ENCODE data around the gene ADRA1B.

DNA sequence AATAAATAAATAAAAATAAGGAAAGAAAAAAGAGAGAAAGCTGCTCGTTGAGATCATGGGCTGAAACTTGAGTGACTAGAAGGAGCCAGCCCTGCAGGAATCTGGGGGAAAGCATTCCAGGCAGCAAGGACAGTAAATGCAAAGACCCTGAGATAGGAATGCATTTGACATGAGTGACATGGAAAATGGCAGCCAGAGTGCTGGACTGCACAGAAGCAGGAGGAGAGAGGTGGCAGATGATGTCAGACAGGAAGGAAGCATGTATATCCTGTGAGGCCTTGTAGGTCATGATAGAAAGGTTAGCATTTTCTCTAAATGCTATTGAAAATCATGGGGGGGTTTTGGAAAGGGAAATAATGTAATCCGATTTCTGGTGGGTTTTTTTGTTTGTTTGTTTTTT lies 29.1 kb downstream of the ADRA1B start:
- TF ChIP-seq, protein P1, sequence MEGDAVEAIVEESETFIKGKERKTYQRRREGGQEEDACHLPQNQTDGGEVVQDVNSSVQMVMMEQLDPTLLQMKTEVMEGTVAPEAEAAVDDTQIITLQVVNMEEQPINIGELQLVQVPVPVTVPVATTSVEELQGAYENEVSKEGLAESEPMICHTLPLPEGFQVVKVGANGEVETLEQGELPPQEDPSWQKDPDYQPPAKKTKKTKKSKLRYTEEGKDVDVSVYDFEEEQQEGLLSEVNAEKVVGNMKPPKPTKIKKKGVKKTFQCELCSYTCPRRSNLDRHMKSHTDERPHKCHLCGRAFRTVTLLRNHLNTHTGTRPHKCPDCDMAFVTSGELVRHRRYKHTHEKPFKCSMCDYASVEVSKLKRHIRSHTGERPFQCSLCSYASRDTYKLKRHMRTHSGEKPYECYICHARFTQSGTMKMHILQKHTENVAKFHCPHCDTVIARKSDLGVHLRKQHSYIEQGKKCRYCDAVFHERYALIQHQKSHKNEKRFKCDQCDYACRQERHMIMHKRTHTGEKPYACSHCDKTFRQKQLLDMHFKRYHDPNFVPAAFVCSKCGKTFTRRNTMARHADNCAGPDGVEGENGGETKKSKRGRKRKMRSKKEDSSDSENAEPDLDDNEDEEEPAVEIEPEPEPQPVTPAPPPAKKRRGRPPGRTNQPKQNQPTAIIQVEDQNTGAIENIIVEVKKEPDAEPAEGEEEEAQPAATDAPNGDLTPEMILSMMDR (IDR thresholded peaks at IDR 0.05), result no peak
- TF ChIP-seq POLR2AphosphoS5 (IDR thresholded peaks at IDR 0.05) (no peak), POLR2A (IDR thresholded peaks at IDR 0.05) (no peak)

All from stomach (tissue), 4 donors.